Iris pigment epithelial cell (primary cell): Measurements from ENCODE around the gene MKS1.

ENCODE experiments used
- DNase-seq: peaks from one replicate; pipeline ENCODE4 v3.0.0-alpha.2; 2011; ENCODE audit warnings: low read depth

Gene MKS1

GRCh38 chr17:58219007-58219788 lies at the start of gene MKS1:
Gene MKS1 (minus strand): TSS chr17:58219255. CDS start chr17:58219230, 25 bp downstream.
- peak; percentile 87 for DNase-seq

- DNase-seq = no peak
These were observed 49.3 kb upstream of the MKS1 start for GRCh38 chr17:58268326-58268725.

- DNase-seq = no peak
These were observed 48.6 kb upstream of the MKS1 start for GRCh38 chr17:58267347-58268324.

- DNase-seq = no peak
These were observed 47.1 kb upstream of the MKS1 start for GRCh38 chr17:58265902-58266875.

- no peak for DNase-seq
These were observed 46.2 kb upstream of the MKS1 start for GRCh38 chr17:58265271-58265670.

GRCh38 chr17:58264407-58265103 lies 45.5 kb upstream of the MKS1 start:
- no peak for DNase-seq

- DNase-seq = no peak
These were observed 44.7 kb upstream of the MKS1 start for GRCh38 chr17:58263773-58264172.

GRCh38 chr17:58262149-58262548 lies 43.1 kb upstream of the MKS1 start:
- no peak for DNase-seq

GRCh38 chr17:58254803-58255202 lies 35.7 kb upstream of the MKS1 start:
- no peak for DNase-seq

GRCh38 chr17:58253082-58253481 lies 34.0 kb upstream of the MKS1 start:
- no peak for DNase-seq

- no peak for DNase-seq
These were observed 33.1 kb upstream of the MKS1 start for GRCh38 chr17:58252141-58252540.

GRCh38 chr17:58250344-58251011 lies 31.4 kb upstream of the MKS1 start:
- no peak for DNase-seq

- DNase-seq = peak; percentile 23
These were observed 30.4 kb upstream of the MKS1 start for GRCh38 chr17:58249270-58250133.

GRCh38 chr17:58248955-58249269 lies 29.9 kb upstream of the MKS1 start:
- no peak for DNase-seq

GRCh38 chr17:58247511-58248363 lies 28.7 kb upstream of the MKS1 start:
- DNase-seq = no peak

GRCh38 chr17:58246781-58247180 lies 27.7 kb upstream of the MKS1 start:
- no peak for DNase-seq

GRCh38 chr17:58246104-58246740 lies 27.2 kb upstream of the MKS1 start:
- no peak for DNase-seq

- no peak for DNase-seq
These were observed 26.5 kb upstream of the MKS1 start for GRCh38 chr17:58245428-58246103.
